DOHH2 (cell line): ENCODE results near the gene KREMEN1.

ENCODE experiments used
- H3F3A ChIP-seq: fragments of 200-600 bp; sonication (generic), shearing (Covaris generic); 2 replicates; pipeline ENCODE4 v1.6.0; 2016; ENCODE audit warnings: antibody characterized with exemption, mild to moderate bottlenecking; ENCODE audit not compliant: control insufficient read depth, insufficient read depth
- H3K27ac ChIP-seq: fragments of 200-600 bp; sonication (generic); 2 replicates; pipeline ENCODE4 v1.5.1; 2014; ENCODE audit warnings: low read depth, mild to moderate bottlenecking, low read length, moderate library complexity
- H3K27me3 ChIP-seq: fragments of 200-600 bp; sonication (generic); 2 replicates; pipeline ENCODE4 v1.6.1; 2014; ENCODE audit warnings: mild to moderate bottlenecking, low read length, mixed read lengths; ENCODE audit not compliant: control insufficient read depth
- H3K36me3 ChIP-seq: fragments of 200-600 bp; sonication (generic); 2 replicates; pipeline ENCODE4 v1.6.1; 2014; ENCODE audit warnings: mild to moderate bottlenecking, low read length, moderate library complexity, mixed read lengths; ENCODE audit not compliant: control insufficient read depth
- H3K4me1 ChIP-seq: fragments of 200-600 bp; sonication (generic); 2 replicates; pipeline ENCODE4 v1.6.1; 2014; ENCODE audit warnings: mild to moderate bottlenecking, low read length, mixed read lengths; ENCODE audit not compliant: control insufficient read depth
- H3K4me2 ChIP-seq: fragments of 200-600 bp; sonication (generic); 2 replicates; pipeline ENCODE4 v1.6.0; 2014; ENCODE audit warnings: mild to moderate bottlenecking, low read length, moderate library complexity
- H3K4me3 ChIP-seq: fragments of 200-600 bp; sonication (generic); 2 replicates; pipeline ENCODE4 v1.5.1; 2014; ENCODE audit warnings: mild to moderate bottlenecking, low read length, mixed read lengths
- H3K79me2 ChIP-seq: fragments of 200-600 bp; sonication (generic); 2 replicates; pipeline ENCODE4 v1.6.1; 2014; ENCODE audit warnings: mild to moderate bottlenecking, low read length, mixed read lengths; ENCODE audit not compliant: control insufficient read depth
- H3K9me2 ChIP-seq: fragments of 200-600 bp; sonication (generic); replicated peaks from 2 replicates; pipeline ENCODE4 v1.6.1; 2014; ENCODE audit warnings: mild to moderate bottlenecking, low read length, mixed read lengths; ENCODE audit not compliant: control insufficient read depth
- H3K9me3 ChIP-seq: fragments of 200-600 bp; sonication (generic); 2 replicates; pipeline ENCODE4 v1.6.1; 2014; ENCODE audit warnings: antibody characterized with exemption, low read length, mixed read lengths; ENCODE audit not compliant: control insufficient read depth, insufficient read depth
- H4K20me1 ChIP-seq: fragments of 200-600 bp; sonication (generic); 2 replicates; pipeline ENCODE4 v1.6.0; 2014; ENCODE audit warnings: low read depth, mild to moderate bottlenecking, antibody characterized with exemption, low read length, moderate library complexity; ENCODE audit not compliant: control insufficient read depth, insufficient read depth
- EZH2phosphoT487 ChIP-seq: fragments of 200-600 bp; sonication (generic); IDR thresholded peaks from 2 replicates; pipeline ENCODE4 v1.6.1; 2017; ENCODE audit warnings: borderline replicate concordance, mild to moderate bottlenecking, antibody characterized with exemption, low read length, moderate library complexity, mixed read lengths
- TF ChIP-seq, protein P1 (sequence below): fragments of 200-600 bp; sonication (generic); IDR thresholded peaks from one replicate; pipeline ENCODE4 v1.5.1; 2014; ENCODE audit warnings: antibody characterized with exemption, mild to moderate bottlenecking, low read depth, low read length; ENCODE audit not compliant: poor library complexity, severe bottlenecking

Gene KREMEN1

DNA sequence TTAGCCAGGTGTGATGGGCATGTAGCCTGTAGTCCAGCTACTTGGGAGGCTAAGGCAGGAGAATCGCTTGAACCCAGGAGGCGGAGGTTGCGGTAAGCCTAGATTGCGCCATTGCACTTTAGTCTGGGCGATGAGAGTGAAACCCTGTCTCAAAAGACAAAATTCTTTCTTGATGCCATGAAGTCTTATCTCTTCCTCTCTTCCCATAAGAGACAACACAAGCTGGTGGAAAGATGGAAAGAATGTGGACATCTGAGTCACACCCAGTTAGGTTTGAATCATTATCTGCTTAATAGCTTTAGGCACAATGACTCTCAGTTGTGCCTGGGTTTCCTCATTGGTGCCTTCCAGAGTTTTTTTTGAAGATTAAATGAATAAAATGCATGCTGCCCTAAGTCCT, 35.3 kb downstream of the KREMEN1 start:
- Histone ChIP-seq H3K4me1 (no peaks in the 10 kb centered on the region), H3K9me3 (no peaks in the 10 kb centered on the region), H3K27ac (no peak overlapping the region), H3F3A (no peaks in the 10 kb centered on the region), H3K4me2 (no peak overlapping the region), H3K36me3 (no peaks in the 10 kb centered on the region), H3K4me3 (no peak overlapping the region), H3K27me3 (peaks cover 11% of the 10 kb centered on the region; the same call in 1 of the 2 replicates), H4K20me1 (no peaks in the 10 kb centered on the region), H3K9me2 (no peaks in the 10 kb centered on the region), H3K79me2 (no peaks in the 10 kb centered on the region)
- TF ChIP-seq, protein P1, sequence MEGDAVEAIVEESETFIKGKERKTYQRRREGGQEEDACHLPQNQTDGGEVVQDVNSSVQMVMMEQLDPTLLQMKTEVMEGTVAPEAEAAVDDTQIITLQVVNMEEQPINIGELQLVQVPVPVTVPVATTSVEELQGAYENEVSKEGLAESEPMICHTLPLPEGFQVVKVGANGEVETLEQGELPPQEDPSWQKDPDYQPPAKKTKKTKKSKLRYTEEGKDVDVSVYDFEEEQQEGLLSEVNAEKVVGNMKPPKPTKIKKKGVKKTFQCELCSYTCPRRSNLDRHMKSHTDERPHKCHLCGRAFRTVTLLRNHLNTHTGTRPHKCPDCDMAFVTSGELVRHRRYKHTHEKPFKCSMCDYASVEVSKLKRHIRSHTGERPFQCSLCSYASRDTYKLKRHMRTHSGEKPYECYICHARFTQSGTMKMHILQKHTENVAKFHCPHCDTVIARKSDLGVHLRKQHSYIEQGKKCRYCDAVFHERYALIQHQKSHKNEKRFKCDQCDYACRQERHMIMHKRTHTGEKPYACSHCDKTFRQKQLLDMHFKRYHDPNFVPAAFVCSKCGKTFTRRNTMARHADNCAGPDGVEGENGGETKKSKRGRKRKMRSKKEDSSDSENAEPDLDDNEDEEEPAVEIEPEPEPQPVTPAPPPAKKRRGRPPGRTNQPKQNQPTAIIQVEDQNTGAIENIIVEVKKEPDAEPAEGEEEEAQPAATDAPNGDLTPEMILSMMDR, result no peak
- no peak for TF ChIP-seq EZH2phosphoT487

DNA sequence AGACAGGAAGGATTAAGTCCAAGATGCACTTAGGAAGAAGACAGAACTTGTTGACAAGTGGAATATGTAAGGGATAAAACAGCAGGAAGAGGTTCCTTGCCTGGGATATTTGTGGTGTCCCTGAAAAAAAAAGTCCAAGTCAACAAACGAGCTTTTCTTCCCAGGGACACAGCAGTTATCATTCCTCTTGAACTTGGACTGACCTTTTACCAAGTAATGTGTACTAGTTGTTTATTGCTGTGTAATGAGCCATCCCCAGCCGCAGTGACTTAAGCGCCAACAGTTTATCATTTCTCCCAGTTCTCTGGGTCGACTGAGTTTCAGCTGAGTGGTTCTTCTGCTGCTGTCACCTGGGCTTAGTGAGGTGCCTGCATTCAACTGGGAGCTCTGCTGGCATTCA, 37.0 kb downstream of the KREMEN1 start:
- Histone ChIP-seq H3K36me3 (no peaks in the 10 kb centered on the region), H3F3A (no peaks in the 10 kb centered on the region), H3K27me3 (peaks cover 10% of the 10 kb centered on the region), H3K79me2 (no peaks in the 10 kb centered on the region), H4K20me1 (no peaks in the 10 kb centered on the region), H3K4me3 (no peak overlapping the region), H3K27ac (no peak overlapping the region), H3K4me1 (no peaks in the 10 kb centered on the region), H3K4me2 (no peak overlapping the region), H3K9me2 (no peaks in the 10 kb centered on the region), H3K9me3 (no peaks in the 10 kb centered on the region)
- TF ChIP-seq, protein P1, result no peak
- no peak for TF ChIP-seq EZH2phosphoT487

DNA sequence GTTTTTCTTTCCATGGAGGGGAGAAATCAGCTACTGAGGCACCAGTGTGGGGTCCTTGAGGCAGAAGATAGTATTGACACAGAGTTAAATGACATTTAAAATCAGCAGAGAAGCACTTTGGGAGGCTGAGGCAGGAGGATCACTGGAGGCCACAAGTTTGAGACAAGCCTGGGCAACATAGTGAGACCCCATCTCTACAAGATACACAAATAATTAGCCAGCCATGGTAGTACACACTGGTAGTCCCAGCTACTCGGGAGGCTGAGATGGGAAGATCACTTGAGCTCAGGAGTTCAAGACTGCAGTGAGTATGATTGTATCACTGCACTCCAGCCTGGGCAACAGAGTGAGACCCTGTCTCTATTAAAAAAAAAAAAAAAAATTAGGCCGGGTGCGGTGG, 38.1 kb downstream of the KREMEN1 start:
- no peaks in the 10 kb centered on the region for H3K4me1 ChIP-seq
- no peaks in the 10 kb centered on the region for H3F3A ChIP-seq
- no peaks in the 10 kb centered on the region for H4K20me1 ChIP-seq
- peaks cover 18% of the 10 kb centered on the region for H3K27me3 ChIP-seq
- no peak overlapping the region for H3K4me3 ChIP-seq
- H3K36me3 ChIP-seq, result no peaks in the 10 kb centered on the region
- TF ChIP-seq, protein P1, result no peak
- no peak for TF ChIP-seq EZH2phosphoT487
- no peaks in the 10 kb centered on the region for H3K79me2 ChIP-seq
- no peaks in the 10 kb centered on the region for H3K9me2 ChIP-seq
- H3K4me2 ChIP-seq, result no peak overlapping the region
- no peak overlapping the region for H3K27ac ChIP-seq
- no peaks in the 10 kb centered on the region for H3K9me3 ChIP-seq

DNA sequence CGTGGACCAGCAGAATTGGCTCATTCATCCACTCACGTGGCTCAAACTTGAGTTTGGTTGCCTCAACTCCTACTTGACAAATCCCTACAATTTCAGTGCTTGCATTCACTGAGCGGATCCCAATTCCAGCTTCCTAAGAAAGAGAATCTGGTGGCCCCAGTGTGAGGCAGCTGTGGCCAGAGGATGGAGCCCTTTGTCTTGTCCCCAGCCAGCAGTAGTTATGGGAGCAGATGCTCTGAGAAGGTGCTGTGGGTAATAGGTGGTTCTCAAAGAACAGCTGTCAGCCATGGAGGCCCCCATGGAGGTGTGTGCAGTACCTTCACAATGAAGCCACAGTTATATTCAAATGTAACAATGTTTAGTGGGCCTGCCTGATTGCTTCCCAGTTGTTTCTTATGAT, 39.3 kb downstream of the KREMEN1 start:
- TF ChIP-seq, protein P1, result no peak
- no peak for TF ChIP-seq EZH2phosphoT487
- Histone ChIP-seq H3K9me3 (no peaks in the 10 kb centered on the region), H3K27me3 (peaks cover 18% of the 10 kb centered on the region), H3K9me2 (no peaks in the 10 kb centered on the region), H3K36me3 (no peaks in the 10 kb centered on the region), H3K4me2 (no peak overlapping the region), H3K4me1 (no peaks in the 10 kb centered on the region), H3K79me2 (no peaks in the 10 kb centered on the region), H3F3A (no peaks in the 10 kb centered on the region), H3K27ac (no peak overlapping the region), H3K4me3 (no peak overlapping the region), H4K20me1 (no peaks in the 10 kb centered on the region)
